Trophoblast cell (in vitro differentiated cells and primary cell): ENCODE data around the gene IGSF9.

Experiments
- DNase-seq, 2 donors: peaks; one replicate each; pipeline ENCODE4 v3.0.0-alpha.2; 2016
- H2AFZ ChIP-seq: 2 replicates; pipeline ENCODE4 v1.6.1; 2013; ENCODE audit warnings: low read length, moderate library complexity, mild to moderate bottlenecking; ENCODE audit not compliant: insufficient read depth, poor library complexity
- H2AK5ac ChIP-seq: 2 replicates; pipeline ENCODE4 v1.6.1; 2013; ENCODE audit warnings: mild to moderate bottlenecking, low read length
- H2BK120ac ChIP-seq: 2 replicates; pipeline ENCODE4 v1.6.1; 2013; ENCODE audit warnings: low read length, mild to moderate bottlenecking, moderate library complexity; ENCODE audit not compliant: insufficient read depth, poor library complexity
- H2BK12ac ChIP-seq: 2 replicates; pipeline ENCODE4 v1.6.1; 2013; ENCODE audit warnings: mild to moderate bottlenecking, low read length, moderate library complexity
- H2BK5ac ChIP-seq: 2 replicates; pipeline ENCODE4 v1.6.1; 2013; ENCODE audit warnings: low read length, low read depth, moderate library complexity, mild to moderate bottlenecking; ENCODE audit not compliant: poor library complexity
- H3K14ac ChIP-seq: 2 replicates; pipeline ENCODE4 v1.6.1; 2013; ENCODE audit warnings: mild to moderate bottlenecking, low read length
- H3K18ac ChIP-seq: 2 replicates; pipeline ENCODE4 v1.6.1; 2013; ENCODE audit warnings: mild to moderate bottlenecking, low read length
- H3K23ac ChIP-seq: 2 replicates; pipeline ENCODE4 v1.6.1; 2013; ENCODE audit warnings: low read length
- H3K27ac ChIP-seq: 2 replicates; pipeline ENCODE4 v1.5.1; 2013; ENCODE audit warnings: low read depth, mild to moderate bottlenecking, inconsistent platforms, low read length, moderate library complexity
- H3K27me3 ChIP-seq: 2 replicates; pipeline ENCODE4 v1.6.1; 2013; ENCODE audit warnings: inconsistent platforms, mild to moderate bottlenecking, low read length, moderate library complexity; ENCODE audit not compliant: insufficient read depth
- H3K36me3 ChIP-seq, 2 experiments: 1 replicate in 1 of 2; 2 replicates in 1 of 2; pipeline ENCODE4 v1.6.1; 2013; ENCODE audit warnings: low read length in 2 of 2, mild to moderate bottlenecking in 2 of 2, moderate library complexity in 1 of 2; ENCODE audit not compliant: insufficient read depth in 2 of 2, control insufficient read depth in 1 of 2
- H3K4ac ChIP-seq: 2 replicates; pipeline ENCODE4 v1.6.1; 2013; ENCODE audit warnings: low read depth, mild to moderate bottlenecking, low read length, moderate library complexity
- H3K4me1 ChIP-seq, 2 experiments: 1 replicate in 1 of 2; 2 replicates in 1 of 2; pipeline ENCODE4 v1.6.1; 2013; ENCODE audit warnings: low read length in 2 of 2, mild to moderate bottlenecking in 2 of 2, moderate library complexity in 1 of 2; ENCODE audit not compliant: insufficient read depth in 2 of 2, control insufficient read depth in 1 of 2
- H3K4me2 ChIP-seq: 2 replicates; pipeline ENCODE4 v1.6.1; 2013; ENCODE audit warnings: inconsistent platforms, mild to moderate bottlenecking, low read length, moderate library complexity
- H3K4me3 ChIP-seq: 2 replicates; pipeline ENCODE4 v1.5.1; 2013; ENCODE audit warnings: mild to moderate bottlenecking, low read depth, low read length, inconsistent platforms
- H3K79me1 ChIP-seq: one replicate; pipeline ENCODE4 v1.6.1; 2013; ENCODE audit warnings: low read length
- H3K79me2 ChIP-seq: 2 replicates; pipeline ENCODE4 v1.6.1; 2013; ENCODE audit warnings: low read length, mild to moderate bottlenecking; ENCODE audit not compliant: control insufficient read depth, insufficient read depth, poor library complexity
- H3K9ac ChIP-seq: 2 replicates; pipeline ENCODE4 v1.6.1; 2013; ENCODE audit warnings: mild to moderate bottlenecking, low read length
- H3K9me3 ChIP-seq: 2 replicates; pipeline ENCODE4 v1.6.1; 2013; ENCODE audit warnings: low read depth, mild to moderate bottlenecking, control low read depth, inconsistent platforms, low read length; ENCODE audit not compliant: insufficient read depth
- H4K12ac ChIP-seq: 2 replicates; pipeline ENCODE4 v1.6.1; 2013; ENCODE audit warnings: low read depth, mild to moderate bottlenecking, low read length, moderate library complexity
- H4K8ac ChIP-seq: 2 replicates; pipeline ENCODE4 v1.6.1; 2013; ENCODE audit warnings: low read depth, mild to moderate bottlenecking, low read length, moderate library complexity
- H4K91ac ChIP-seq: one replicate; pipeline ENCODE4 v1.6.1; 2013; ENCODE audit warnings: low read depth, mild to moderate bottlenecking, low read length, moderate library complexity
- WGBS: extraction: QIAGEN DNeasy Blood & Tissue Kit; methylation state at CpG from one replicate; pipeline ENCODE4 v1.1.7; 2013; ENCODE audit warnings: missing lambda C conversion rate; ENCODE audit not compliant: insufficient read length, insufficient coverage; ENCODE audit errors: extremely low coverage; 5-methylcytosine and 5-hydroxymethylcytosine counted together

Gene IGSF9

DNA sequence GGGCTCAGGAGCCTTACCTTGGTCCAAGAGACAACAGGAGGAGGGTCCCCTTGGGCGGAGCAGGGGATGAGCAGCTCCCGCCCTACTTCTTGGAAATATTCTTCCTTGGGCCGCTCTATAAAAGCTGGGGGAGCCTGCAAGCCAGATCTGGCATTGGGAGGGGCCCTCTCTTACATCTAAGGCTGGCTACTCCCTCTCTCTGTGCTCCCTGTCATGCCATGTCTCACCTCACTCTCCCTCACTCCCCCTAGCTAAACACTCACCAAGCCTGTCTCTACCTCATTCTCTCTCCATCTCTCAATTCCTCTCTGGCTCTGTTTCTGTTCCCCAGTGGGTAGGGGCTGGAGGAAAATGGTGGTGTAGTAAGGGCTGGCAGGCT lies 13.6 kb downstream of the IGSF9 start:
- no peak overlapping the region for H2AK5ac ChIP-seq
- H3K4ac ChIP-seq = no peak overlapping the region
- no peak overlapping the region for H4K12ac ChIP-seq
- no peak for DNase-seq
- no CpG with 5 or more reads among the region's 3 CpGs for WGBS
- H3K18ac ChIP-seq = no peak overlapping the region
- H3K4me2 ChIP-seq = no peak overlapping the region
- peaks cover 3 to 10% of the 10 kb centered on the region in 2 experiments for H3K4me1 ChIP-seq
- H2AFZ ChIP-seq = no peak overlapping the region
- no peak overlapping the region for H3K23ac ChIP-seq
- no peaks in the 10 kb centered on the region for H3K27me3 ChIP-seq
- no peak overlapping the region for H2BK12ac ChIP-seq
- no peak overlapping the region for H3K14ac ChIP-seq
- H2BK5ac ChIP-seq = no peak overlapping the region
- no peak overlapping the region for H4K91ac ChIP-seq
- no peaks in the 10 kb centered on the region for H3K79me1 ChIP-seq
- H2BK120ac ChIP-seq = no peak overlapping the region
- H4K8ac ChIP-seq = no peak overlapping the region
- H3K79me2 ChIP-seq = no peaks in the 10 kb centered on the region
- H3K36me3 ChIP-seq = peaks cover 12 to 14% of the 10 kb centered on the region in 2 experiments
- no peak overlapping the region for H3K4me3 ChIP-seq
- H3K27ac ChIP-seq = no peak overlapping the region
- peaks cover 2% of the 10 kb centered on the region for H3K9me3 ChIP-seq
- H3K9ac ChIP-seq = no peak overlapping the region

DNA sequence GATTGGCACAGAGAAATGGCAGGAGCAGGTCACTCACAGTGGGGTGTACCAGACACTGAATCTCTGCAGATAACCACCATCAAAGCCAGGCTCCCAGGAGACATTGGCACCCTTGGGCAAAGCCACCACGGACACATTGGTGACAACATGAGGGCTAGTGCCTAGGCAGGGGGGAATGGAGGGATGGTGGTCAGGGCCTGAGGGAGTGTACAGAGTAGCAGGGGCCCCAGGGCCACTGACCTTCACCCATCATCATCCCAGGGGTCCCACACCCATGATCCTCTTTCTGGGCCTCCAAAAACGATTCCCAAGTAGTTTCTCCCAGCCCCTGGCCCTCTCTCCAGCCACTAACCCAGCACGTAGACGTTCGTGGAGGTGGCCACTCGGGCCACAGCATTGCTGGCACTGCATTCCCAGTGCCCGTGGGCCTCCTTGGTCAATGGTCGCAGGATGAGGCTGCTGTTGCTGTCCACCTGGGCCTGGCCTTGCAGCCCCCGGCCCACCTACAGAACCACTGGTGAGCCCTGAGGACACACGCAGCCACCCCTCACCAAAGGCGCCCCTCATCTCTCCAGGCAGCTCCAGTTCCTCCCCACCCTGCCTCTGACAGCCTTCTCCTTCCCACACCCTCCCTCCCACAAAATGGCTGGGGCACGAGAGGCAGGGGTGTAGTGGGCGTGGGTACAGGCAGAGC lies 14.2 kb downstream of the IGSF9 start:
- H3K36me3 ChIP-seq = peaks cover 12 to 14% of the 10 kb centered on the region in 2 experiments
- H2AFZ ChIP-seq = no peak overlapping the region
- no peak overlapping the region for H3K27ac ChIP-seq
- no peak overlapping the region for H3K4me2 ChIP-seq
- H2BK120ac ChIP-seq = no peak overlapping the region
- no peak overlapping the region for H3K4ac ChIP-seq
- no peak overlapping the region for H3K23ac ChIP-seq
- no peak overlapping the region for H3K18ac ChIP-seq
- H3K4me3 ChIP-seq = no peak overlapping the region
- H4K91ac ChIP-seq = no peak overlapping the region
- DNase-seq = no peak
- no peak overlapping the region for H3K9ac ChIP-seq
- WGBS = no CpG with 5 or more reads among the region's 13 CpGs
- no peaks in the 10 kb centered on the region for H3K27me3 ChIP-seq
- H4K8ac ChIP-seq = no peak overlapping the region
- peaks cover 2% of the 10 kb centered on the region for H3K9me3 ChIP-seq
- no peak overlapping the region for H4K12ac ChIP-seq
- no peak overlapping the region for H2BK12ac ChIP-seq
- H2BK5ac ChIP-seq = no peak overlapping the region
- peaks cover 3 to 10% of the 10 kb centered on the region in 2 experiments for H3K4me1 ChIP-seq
- H3K79me1 ChIP-seq = no peaks in the 10 kb centered on the region
- H2AK5ac ChIP-seq = no peak overlapping the region
- no peak overlapping the region for H3K14ac ChIP-seq
- H3K79me2 ChIP-seq = no peaks in the 10 kb centered on the region

DNA sequence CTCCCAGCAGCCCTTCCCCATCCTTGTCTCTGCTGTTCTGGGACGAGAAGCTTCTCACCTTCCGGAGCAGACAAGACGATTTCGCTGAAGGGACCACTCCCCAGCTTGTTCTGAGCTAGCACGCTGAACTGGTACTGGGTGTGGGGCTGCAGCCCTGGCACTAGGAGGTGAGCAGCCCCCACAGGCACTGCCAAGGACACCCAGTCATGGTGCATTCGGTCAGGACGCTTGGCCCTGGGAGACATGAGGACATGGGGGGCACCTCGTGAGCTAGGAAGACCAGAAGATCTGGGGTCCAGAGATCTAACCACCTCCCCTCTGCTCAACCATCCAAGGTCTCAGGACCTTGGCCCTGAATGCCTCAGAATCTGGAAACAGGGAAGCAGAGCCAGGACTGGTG lies 14.8 kb downstream of the IGSF9 start:
- no peak overlapping the region for H2BK12ac ChIP-seq
- DNase-seq = no peak
- H2BK120ac ChIP-seq = no peak overlapping the region
- no CpG with 5 or more reads among the region's 8 CpGs for WGBS
- peaks cover 4 to 12% of the 10 kb centered on the region in 2 experiments for H3K4me1 ChIP-seq
- H3K4me2 ChIP-seq = no peak overlapping the region
- H3K4ac ChIP-seq = no peak overlapping the region
- peaks cover 2% of the 10 kb centered on the region for H3K9me3 ChIP-seq
- H3K23ac ChIP-seq = no peak overlapping the region
- H3K36me3 ChIP-seq = peaks cover 12 to 14% of the 10 kb centered on the region in 2 experiments
- no peak overlapping the region for H2AK5ac ChIP-seq
- H4K91ac ChIP-seq = no peak overlapping the region
- H3K27me3 ChIP-seq = no peaks in the 10 kb centered on the region
- no peak overlapping the region for H4K12ac ChIP-seq
- no peak overlapping the region for H2BK5ac ChIP-seq
- peaks cover 4% of the 10 kb centered on the region for H3K79me1 ChIP-seq
- H3K9ac ChIP-seq = no peak overlapping the region
- H3K27ac ChIP-seq = no peak overlapping the region
- H4K8ac ChIP-seq = no peak overlapping the region
- no peak overlapping the region for H3K4me3 ChIP-seq
- no peaks in the 10 kb centered on the region for H3K79me2 ChIP-seq
- H3K18ac ChIP-seq = no peak overlapping the region
- no peak overlapping the region for H2AFZ ChIP-seq
- no peak overlapping the region for H3K14ac ChIP-seq

DNA sequence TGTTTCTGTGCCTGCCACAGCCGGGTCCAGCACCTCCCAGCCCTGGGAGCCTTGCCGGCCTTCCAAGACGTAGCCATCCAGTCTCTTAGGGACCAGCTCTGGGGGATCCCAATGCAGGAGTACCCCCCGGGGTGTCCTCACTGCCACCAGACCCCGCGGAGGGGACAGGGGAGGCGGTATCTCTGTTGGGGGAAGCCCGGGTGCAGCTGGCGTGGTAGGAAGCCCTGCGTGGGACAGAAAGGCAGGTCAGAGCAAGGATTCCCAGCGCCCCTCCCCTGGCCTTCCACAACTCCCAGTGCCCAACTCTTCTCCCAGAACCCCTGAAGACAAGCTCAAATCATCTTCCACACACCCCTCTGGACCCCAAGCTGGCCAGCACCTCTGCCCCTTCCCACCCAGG lies 15.2 kb downstream of the IGSF9 start:
- no peak overlapping the region for H2BK5ac ChIP-seq
- H4K12ac ChIP-seq = no peak overlapping the region
- no peak overlapping the region for H4K91ac ChIP-seq
- peaks cover under 1% of the 10 kb centered on the region for H3K79me2 ChIP-seq
- no peak overlapping the region for H3K9ac ChIP-seq
- H3K4ac ChIP-seq = no peak overlapping the region
- no peak overlapping the region for H4K8ac ChIP-seq
- no peak overlapping the region for H3K18ac ChIP-seq
- H2AFZ ChIP-seq = no peak overlapping the region
- peaks cover 2% of the 10 kb centered on the region for H3K9me3 ChIP-seq
- no peak overlapping the region for H3K23ac ChIP-seq
- H3K4me3 ChIP-seq = no peak overlapping the region
- H3K27ac ChIP-seq = no peak overlapping the region
- no peak overlapping the region for H2BK120ac ChIP-seq
- peaks cover 12 to 14% of the 10 kb centered on the region in 2 experiments for H3K36me3 ChIP-seq
- no peak overlapping the region for H2BK12ac ChIP-seq
- WGBS = no CpG with 5 or more reads among the region's 11 CpGs
- no peak overlapping the region for H3K14ac ChIP-seq
- no peaks in the 10 kb centered on the region for H3K27me3 ChIP-seq
- H2AK5ac ChIP-seq = no peak overlapping the region
- no peak overlapping the region for H3K4me2 ChIP-seq
- DNase-seq = no peak
- peaks cover 5% of the 10 kb centered on the region for H3K79me1 ChIP-seq
- H3K4me1 ChIP-seq = peaks cover 5 to 12% of the 10 kb centered on the region in 2 experiments
